ENCODE data around the gene FREM2.

FREM2 gene, protein sequence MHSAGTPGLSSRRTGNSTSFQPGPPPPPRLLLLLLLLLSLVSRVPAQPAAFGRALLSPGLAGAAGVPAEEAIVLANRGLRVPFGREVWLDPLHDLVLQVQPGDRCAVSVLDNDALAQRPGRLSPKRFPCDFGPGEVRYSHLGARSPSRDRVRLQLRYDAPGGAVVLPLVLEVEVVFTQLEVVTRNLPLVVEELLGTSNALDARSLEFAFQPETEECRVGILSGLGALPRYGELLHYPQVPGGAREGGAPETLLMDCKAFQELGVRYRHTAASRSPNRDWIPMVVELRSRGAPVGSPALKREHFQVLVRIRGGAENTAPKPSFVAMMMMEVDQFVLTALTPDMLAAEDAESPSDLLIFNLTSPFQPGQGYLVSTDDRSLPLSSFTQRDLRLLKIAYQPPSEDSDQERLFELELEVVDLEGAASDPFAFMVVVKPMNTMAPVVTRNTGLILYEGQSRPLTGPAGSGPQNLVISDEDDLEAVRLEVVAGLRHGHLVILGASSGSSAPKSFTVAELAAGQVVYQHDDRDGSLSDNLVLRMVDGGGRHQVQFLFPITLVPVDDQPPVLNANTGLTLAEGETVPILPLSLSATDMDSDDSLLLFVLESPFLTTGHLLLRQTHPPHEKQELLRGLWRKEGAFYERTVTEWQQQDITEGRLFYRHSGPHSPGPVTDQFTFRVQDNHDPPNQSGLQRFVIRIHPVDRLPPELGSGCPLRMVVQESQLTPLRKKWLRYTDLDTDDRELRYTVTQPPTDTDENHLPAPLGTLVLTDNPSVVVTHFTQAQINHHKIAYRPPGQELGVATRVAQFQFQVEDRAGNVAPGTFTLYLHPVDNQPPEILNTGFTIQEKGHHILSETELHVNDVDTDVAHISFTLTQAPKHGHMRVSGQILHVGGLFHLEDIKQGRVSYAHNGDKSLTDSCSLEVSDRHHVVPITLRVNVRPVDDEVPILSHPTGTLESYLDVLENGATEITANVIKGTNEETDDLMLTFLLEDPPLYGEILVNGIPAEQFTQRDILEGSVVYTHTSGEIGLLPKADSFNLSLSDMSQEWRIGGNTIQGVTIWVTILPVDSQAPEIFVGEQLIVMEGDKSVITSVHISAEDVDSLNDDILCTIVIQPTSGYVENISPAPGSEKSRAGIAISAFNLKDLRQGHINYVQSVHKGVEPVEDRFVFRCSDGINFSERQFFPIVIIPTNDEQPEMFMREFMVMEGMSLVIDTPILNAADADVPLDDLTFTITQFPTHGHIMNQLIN (N-terminal part only)

DNA sequence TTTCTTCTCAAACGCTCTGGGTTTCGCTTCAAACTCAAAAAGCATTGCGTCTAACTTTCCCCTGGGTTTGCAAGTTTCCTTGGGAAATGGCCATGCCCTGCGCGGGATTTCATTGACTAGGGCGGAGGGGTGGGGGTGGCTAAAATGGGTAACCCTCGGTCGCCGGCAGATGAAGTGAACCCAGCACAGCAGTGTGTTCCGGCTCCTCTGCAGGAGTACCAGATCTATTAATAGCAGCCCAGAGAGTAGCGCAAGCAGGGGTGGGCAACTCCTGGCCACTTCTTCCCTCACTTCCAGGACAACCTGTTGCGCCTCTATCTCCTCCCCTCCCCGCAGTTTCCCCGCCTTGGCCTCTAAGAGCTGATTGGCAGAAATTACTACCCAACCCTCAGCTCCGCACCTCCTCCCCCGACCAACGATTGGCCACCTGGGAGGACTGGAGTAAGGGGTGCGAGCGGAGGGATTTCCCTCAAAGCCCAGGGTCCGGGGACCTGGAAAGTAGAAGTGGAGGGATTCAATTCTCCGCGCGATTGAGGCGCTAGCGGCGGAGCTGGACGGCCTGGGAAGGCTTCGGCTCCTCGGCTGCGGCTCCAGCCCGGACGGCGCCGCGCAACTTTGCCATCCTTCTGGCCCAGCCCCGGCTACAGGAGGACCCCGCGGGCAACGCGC lies at the start of gene FREM2:
FREM2 (plus strand) TSS at position 501 of the 669 bp plus-strand sequence. CDS start 268 bp downstream, outside the sequence.
- Histone ChIP-seq H3K9me3 (ENCODE audit: control insufficient read depth in 2 of 2, low read length in 2 of 2) (no peaks in the 10 kb centered on the region), H3K4me3 (ENCODE audit: low read length in 2 of 2) (peak within 1 kb of the TSS; percentile 59 to 71), H3K36me3 (ENCODE audit: control insufficient read depth in 2 of 2, insufficient read depth in 2 of 2, low read length in 2 of 2) (no peaks in the 10 kb centered on the region), H3K27ac (ENCODE audit: low read depth in 2 of 2, low read length in 2 of 2) (no peak within 1 kb of the TSS), H3K27me3 (ENCODE audit: control insufficient read depth in 2 of 2, insufficient read depth in 2 of 2, low read length in 2 of 2) (peaks cover 2 to 13% of the 10 kb centered on the region in 2 donors), H3K4me1 (ENCODE audit: control insufficient read depth in 2 of 2, insufficient read depth in 2 of 2, low read length in 2 of 2) (peaks cover 0 to 9% of the 10 kb centered on the region in 2 donors), H3K9ac (ENCODE audit: low read depth in 1 of 2, low read length in 2 of 2) (no peak within 1 kb of the TSS)

DNA sequence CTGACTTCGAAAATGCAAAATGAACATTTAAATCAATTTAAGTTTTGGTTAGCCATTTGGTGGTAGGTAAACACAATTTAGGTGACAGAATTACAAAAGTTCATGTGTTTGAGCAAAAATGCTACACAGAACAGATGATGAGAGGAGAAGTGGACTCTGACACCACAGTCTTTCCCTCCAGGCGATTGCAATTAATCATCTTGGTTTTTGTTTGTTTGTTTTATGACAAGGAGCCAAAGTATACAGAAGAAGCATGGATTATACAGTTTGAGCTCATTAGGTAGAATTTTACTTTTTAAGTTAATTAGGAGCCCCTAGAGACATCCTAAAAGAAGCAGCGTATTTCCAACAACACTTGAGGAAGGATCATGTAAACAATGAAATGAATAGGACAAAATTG lies 49.3 kb upstream of the FREM2 start:
- no peaks in the 10 kb centered on the region for H3K27me3 ChIP-seq (ENCODE audit: control insufficient read depth in 2 of 2, insufficient read depth in 2 of 2, low read length in 2 of 2)
- no peak overlapping the region for H3K9ac ChIP-seq (ENCODE audit: low read depth in 1 of 2, low read length in 2 of 2)
- H3K4me1 ChIP-seq (ENCODE audit: control insufficient read depth in 2 of 2, insufficient read depth in 2 of 2, low read length in 2 of 2), result no peaks in the 10 kb centered on the region
- no peak overlapping the region for H3K27ac ChIP-seq (ENCODE audit: low read depth in 2 of 2, low read length in 2 of 2)
- no peaks in the 10 kb centered on the region for H3K9me3 ChIP-seq (ENCODE audit: control insufficient read depth in 2 of 2, low read length in 2 of 2)
- H3K4me3 ChIP-seq (ENCODE audit: low read length in 2 of 2), result no peak overlapping the region
- H3K36me3 ChIP-seq (ENCODE audit: control insufficient read depth in 2 of 2, insufficient read depth in 2 of 2, low read length in 2 of 2), result no peaks in the 10 kb centered on the region

DNA sequence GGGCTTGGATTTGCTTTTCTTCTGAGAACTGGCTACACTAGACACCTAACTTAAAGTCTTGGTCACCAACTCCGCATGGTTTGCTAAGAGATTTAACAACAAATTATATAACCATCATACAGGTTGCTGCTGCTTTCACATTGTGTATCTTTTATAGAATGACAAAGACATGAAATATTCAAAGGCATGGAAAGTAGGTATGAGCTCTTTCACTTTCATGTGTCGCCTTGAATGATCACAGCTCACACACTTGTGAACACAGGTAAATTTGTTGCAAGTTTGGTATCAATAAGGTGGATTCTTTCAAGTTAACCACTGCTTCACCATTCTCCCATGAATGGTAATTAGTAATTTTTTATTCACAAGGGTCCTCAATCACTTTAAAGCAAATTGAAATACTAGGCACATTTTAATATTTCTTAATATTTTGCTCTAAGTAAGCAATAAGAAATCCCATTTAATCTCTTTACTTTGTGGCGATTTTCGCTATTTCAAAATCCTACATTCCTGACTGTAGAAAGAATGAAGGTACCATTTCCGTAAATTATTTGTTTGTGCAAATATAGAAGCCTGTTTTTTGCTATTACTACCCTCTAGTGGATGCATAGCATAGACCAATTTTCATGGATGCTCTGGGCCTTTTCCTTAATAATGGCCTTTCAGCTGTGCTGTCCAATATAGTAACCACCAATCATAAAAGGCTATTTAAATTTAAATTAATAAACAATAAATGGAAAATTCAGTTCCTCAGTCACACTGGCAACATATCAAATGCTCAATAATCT lies 45.5 kb upstream of the FREM2 start:
- H3K27ac ChIP-seq (ENCODE audit: low read depth in 2 of 2, low read length in 2 of 2), result no peak overlapping the region
- H3K9ac ChIP-seq (ENCODE audit: low read depth in 1 of 2, low read length in 2 of 2), result no peak overlapping the region
- no peaks in the 10 kb centered on the region for H3K9me3 ChIP-seq (ENCODE audit: control insufficient read depth in 2 of 2, low read length in 2 of 2)
- no peaks in the 10 kb centered on the region for H3K4me1 ChIP-seq (ENCODE audit: control insufficient read depth in 2 of 2, insufficient read depth in 2 of 2, low read length in 2 of 2)
- no peak overlapping the region for H3K4me3 ChIP-seq (ENCODE audit: low read length in 2 of 2)
- H3K36me3 ChIP-seq (ENCODE audit: control insufficient read depth in 2 of 2, insufficient read depth in 2 of 2, low read length in 2 of 2), result no peaks in the 10 kb centered on the region
- no peaks in the 10 kb centered on the region for H3K27me3 ChIP-seq (ENCODE audit: control insufficient read depth in 2 of 2, insufficient read depth in 2 of 2, low read length in 2 of 2)

DNA sequence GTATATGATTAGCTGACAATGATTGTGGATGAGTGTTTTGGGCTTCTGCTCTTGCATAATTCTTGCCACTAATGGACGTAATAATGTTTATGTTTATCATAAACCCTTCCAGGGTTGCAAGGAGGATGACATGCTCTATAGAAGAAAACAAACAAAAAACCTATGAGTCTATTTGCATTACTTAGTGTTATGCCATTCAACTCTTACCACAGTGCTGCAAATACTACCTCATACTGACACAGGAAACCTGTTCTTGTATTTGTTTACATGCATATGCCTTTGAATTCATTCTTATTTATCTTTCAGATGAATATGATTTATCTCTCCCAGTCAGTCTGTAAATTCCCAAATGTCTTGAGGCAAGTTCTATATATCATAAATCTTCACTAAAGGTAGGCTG lies 39.6 kb upstream of the FREM2 start:
- Histone ChIP-seq H3K4me1 (ENCODE audit: control insufficient read depth in 2 of 2, insufficient read depth in 2 of 2, low read length in 2 of 2) (no peaks in the 10 kb centered on the region), H3K4me3 (ENCODE audit: low read length in 2 of 2) (no peak overlapping the region), H3K9ac (ENCODE audit: low read depth in 1 of 2, low read length in 2 of 2) (no peak overlapping the region), H3K27ac (ENCODE audit: low read depth in 2 of 2, low read length in 2 of 2) (no peak overlapping the region), H3K27me3 (ENCODE audit: control insufficient read depth in 2 of 2, insufficient read depth in 2 of 2, low read length in 2 of 2) (no peaks in the 10 kb centered on the region), H3K9me3 (ENCODE audit: control insufficient read depth in 2 of 2, low read length in 2 of 2) (no peaks in the 10 kb centered on the region), H3K36me3 (ENCODE audit: control insufficient read depth in 2 of 2, insufficient read depth in 2 of 2, low read length in 2 of 2) (no peaks in the 10 kb centered on the region)

DNA sequence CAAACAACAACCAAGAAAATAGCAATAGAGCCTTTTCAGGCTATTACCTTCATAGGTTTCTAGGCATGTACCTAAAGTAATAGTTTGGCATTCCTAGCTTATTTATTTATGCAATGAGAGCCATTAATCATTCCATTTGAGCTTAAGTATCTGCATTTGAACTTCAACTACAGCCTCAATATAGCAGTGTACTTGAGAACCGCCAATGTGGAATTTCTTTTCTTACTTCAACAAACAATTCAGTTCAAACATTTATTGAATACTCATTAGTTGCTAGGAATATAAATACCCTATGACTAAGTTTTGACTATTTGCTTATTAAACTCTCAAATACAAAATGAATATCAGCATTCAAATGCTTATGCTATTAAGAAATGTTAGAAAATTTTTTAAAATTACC lies 38.0 kb upstream of the FREM2 start:
- Histone ChIP-seq H3K4me1 (ENCODE audit: control insufficient read depth in 2 of 2, insufficient read depth in 2 of 2, low read length in 2 of 2) (no peaks in the 10 kb centered on the region), H3K27ac (ENCODE audit: low read depth in 2 of 2, low read length in 2 of 2) (no peak overlapping the region), H3K9ac (ENCODE audit: low read depth in 1 of 2, low read length in 2 of 2) (no peak overlapping the region), H3K4me3 (ENCODE audit: low read length in 2 of 2) (no peak overlapping the region), H3K36me3 (ENCODE audit: control insufficient read depth in 2 of 2, insufficient read depth in 2 of 2, low read length in 2 of 2) (no peaks in the 10 kb centered on the region), H3K9me3 (ENCODE audit: control insufficient read depth in 2 of 2, low read length in 2 of 2) (no peaks in the 10 kb centered on the region), H3K27me3 (ENCODE audit: control insufficient read depth in 2 of 2, insufficient read depth in 2 of 2, low read length in 2 of 2) (no peaks in the 10 kb centered on the region)

DNA sequence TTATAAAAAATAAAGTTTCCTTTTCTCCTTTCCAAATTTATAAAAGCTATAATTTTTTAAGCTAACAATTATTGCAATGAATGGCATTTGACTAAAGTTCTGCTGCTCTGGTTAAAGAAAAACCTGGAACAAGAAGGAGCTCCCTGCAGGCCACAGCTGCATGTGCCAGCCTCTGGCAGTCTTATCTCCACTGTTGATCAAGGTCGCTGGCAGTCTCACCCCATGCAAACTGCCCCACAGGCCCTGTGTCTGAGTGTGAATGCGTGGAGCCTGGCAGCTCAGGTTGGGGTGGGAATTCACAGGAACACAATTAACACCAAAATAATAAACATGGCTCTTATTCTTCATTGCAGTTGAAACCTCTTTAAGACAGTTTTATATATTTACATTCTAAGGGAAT lies 30.2 kb upstream of the FREM2 start:
- Histone ChIP-seq H3K27me3 (ENCODE audit: control insufficient read depth in 2 of 2, insufficient read depth in 2 of 2, low read length in 2 of 2) (no peaks in the 10 kb centered on the region), H3K4me3 (ENCODE audit: low read length in 2 of 2) (no peak overlapping the region), H3K4me1 (ENCODE audit: control insufficient read depth in 2 of 2, insufficient read depth in 2 of 2, low read length in 2 of 2) (no peaks in the 10 kb centered on the region), H3K9ac (ENCODE audit: low read depth in 1 of 2, low read length in 2 of 2) (no peak overlapping the region), H3K27ac (ENCODE audit: low read depth in 2 of 2, low read length in 2 of 2) (no peak overlapping the region), H3K9me3 (ENCODE audit: control insufficient read depth in 2 of 2, low read length in 2 of 2) (no peaks in the 10 kb centered on the region), H3K36me3 (ENCODE audit: control insufficient read depth in 2 of 2, insufficient read depth in 2 of 2, low read length in 2 of 2) (no peaks in the 10 kb centered on the region)

DNA sequence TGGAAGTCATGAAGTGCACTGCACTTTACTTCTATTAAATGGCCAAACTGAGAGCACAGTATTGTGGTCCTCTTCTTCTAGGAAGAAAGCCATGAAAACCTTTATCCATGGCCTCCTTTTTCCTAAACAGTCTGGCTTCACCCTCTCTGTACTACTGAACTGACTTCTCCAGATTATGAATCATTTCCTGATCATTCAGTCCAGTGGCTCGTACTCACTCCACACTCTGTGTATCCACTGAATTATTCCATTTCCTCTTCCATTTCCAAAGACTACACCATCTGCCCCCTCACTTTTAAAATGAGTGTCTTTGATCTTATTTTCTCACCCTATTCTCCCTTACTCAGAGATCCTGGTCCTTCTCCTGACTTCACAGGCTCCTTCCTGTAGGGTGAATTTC lies 29.7 kb upstream of the FREM2 start:
- Histone ChIP-seq H3K4me3 (ENCODE audit: low read length in 2 of 2) (no peak overlapping the region), H3K27ac (ENCODE audit: low read depth in 2 of 2, low read length in 2 of 2) (no peak overlapping the region), H3K9ac (ENCODE audit: low read depth in 1 of 2, low read length in 2 of 2) (no peak overlapping the region), H3K36me3 (ENCODE audit: control insufficient read depth in 2 of 2, insufficient read depth in 2 of 2, low read length in 2 of 2) (no peaks in the 10 kb centered on the region), H3K9me3 (ENCODE audit: control insufficient read depth in 2 of 2, low read length in 2 of 2) (no peaks in the 10 kb centered on the region), H3K4me1 (ENCODE audit: control insufficient read depth in 2 of 2, insufficient read depth in 2 of 2, low read length in 2 of 2) (no peaks in the 10 kb centered on the region), H3K27me3 (ENCODE audit: control insufficient read depth in 2 of 2, insufficient read depth in 2 of 2, low read length in 2 of 2) (no peaks in the 10 kb centered on the region)

DNA sequence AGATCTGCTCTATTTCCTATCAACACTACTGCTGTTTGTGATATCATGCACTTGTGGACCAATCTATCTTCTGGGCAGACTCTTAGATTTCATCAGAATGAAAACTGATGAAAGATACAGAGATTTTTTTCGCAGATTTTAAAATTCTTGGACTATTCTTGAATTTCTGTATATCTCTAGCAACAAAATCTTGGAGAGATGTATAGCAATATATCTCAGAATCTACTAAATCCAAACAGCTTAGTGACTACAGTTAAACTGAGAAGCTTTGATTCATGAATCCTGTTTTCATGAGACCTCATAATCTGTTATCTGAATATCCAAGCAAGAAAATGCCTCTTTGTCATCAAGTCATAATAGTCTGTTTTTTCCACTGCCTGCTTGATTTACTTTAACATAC lies 28.0 kb upstream of the FREM2 start:
- no peaks in the 10 kb centered on the region for H3K4me1 ChIP-seq (ENCODE audit: control insufficient read depth in 2 of 2, insufficient read depth in 2 of 2, low read length in 2 of 2)
- H3K9ac ChIP-seq (ENCODE audit: low read depth in 1 of 2, low read length in 2 of 2), result no peak overlapping the region
- H3K27ac ChIP-seq (ENCODE audit: low read depth in 2 of 2, low read length in 2 of 2), result no peak overlapping the region
- no peaks in the 10 kb centered on the region for H3K9me3 ChIP-seq (ENCODE audit: control insufficient read depth in 2 of 2, low read length in 2 of 2)
- no peaks in the 10 kb centered on the region for H3K36me3 ChIP-seq (ENCODE audit: control insufficient read depth in 2 of 2, insufficient read depth in 2 of 2, low read length in 2 of 2)
- no peak overlapping the region for H3K4me3 ChIP-seq (ENCODE audit: low read length in 2 of 2)
- no peaks in the 10 kb centered on the region for H3K27me3 ChIP-seq (ENCODE audit: control insufficient read depth in 2 of 2, insufficient read depth in 2 of 2, low read length in 2 of 2)

DNA sequence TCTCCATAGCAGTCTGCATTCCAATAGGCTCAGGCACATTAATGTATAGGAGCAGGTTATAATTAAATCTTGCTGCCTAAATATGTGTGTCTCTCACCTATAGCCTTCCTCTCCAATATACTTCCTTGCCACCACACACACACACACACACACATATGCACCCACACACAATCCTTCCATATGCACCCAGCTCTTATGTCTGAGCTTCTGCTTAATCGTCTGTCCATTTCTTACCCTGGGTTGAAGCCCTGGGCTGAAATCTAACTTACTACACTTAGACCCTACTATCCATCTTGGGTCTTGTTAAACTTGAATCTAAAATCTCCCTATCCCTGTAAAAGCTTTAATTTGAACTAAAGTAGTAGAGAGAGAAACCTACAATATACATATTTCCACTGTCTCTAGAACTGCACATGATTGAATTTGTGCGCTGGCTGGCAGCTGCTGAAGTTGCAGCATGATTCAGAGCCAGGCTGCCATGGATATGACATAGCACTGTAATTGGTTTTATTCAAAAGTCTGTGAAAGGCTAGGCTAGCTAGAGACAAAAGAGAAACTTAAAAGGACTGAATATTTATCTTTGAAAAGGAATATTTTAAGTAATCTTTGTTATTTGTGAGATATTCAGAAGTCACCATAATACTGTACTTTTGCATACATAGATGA lies 25.7 kb upstream of the FREM2 start:
- Histone ChIP-seq H3K36me3 (ENCODE audit: control insufficient read depth in 2 of 2, insufficient read depth in 2 of 2, low read length in 2 of 2) (no peaks in the 10 kb centered on the region), H3K9me3 (ENCODE audit: control insufficient read depth in 2 of 2, low read length in 2 of 2) (no peaks in the 10 kb centered on the region), H3K4me3 (ENCODE audit: low read length in 2 of 2) (no peak overlapping the region), H3K27me3 (ENCODE audit: control insufficient read depth in 2 of 2, insufficient read depth in 2 of 2, low read length in 2 of 2) (no peaks in the 10 kb centered on the region), H3K27ac (ENCODE audit: low read depth in 2 of 2, low read length in 2 of 2) (no peak overlapping the region), H3K9ac (ENCODE audit: low read depth in 1 of 2, low read length in 2 of 2) (no peak overlapping the region), H3K4me1 (ENCODE audit: control insufficient read depth in 2 of 2, insufficient read depth in 2 of 2, low read length in 2 of 2) (no peaks in the 10 kb centered on the region)
